ENCODE measurements around the gene CDH20. TPM values are rescaled to one million over a fixed set of nuclear protein-coding genes. Genes with fewer than 3 reads are reported as not detected.

Gene CDH20
- total RNA-seq, 1 donor from 2014 or later, result not detected

DNA sequence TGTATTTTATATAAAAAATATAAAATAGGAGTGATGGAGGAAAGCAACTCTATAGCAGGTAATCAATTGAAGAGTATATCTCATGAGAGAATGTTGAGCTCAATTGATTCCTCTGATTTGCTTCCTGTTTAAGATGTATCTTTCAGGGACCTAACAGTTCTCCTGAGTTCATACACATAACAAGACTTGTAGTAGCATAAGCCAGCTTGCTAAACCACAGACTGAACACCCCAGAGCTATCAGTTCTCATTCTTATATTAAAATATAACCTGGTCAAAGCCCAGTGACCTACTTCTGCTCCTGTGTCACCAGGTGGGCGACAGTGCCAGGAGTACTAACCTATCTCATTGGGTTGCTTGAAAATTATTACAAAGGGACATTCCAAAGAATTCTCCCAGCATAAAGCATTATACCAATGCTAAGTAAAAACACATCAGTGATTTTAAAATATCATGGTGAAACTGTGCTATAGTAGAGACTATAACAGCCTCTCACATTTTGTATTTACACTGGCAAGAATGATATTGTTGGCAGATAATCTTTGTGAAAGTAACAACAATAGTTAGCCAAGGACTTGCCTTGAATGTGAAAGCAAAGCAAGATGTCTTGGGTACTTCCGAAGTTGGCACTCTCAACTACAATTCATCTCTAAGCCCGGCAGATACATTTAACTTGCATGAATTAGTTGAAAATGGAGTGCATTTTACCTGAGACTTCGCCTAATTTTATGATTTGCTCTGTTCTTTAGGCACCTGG is 40.8 kb upstream of the CDH20 start:
- Histone ChIP-seq H3K4me3 (no peak overlapping the region), H3K4me1 (no peaks in the 10 kb centered on the region), H3K9me3 (no peaks in the 10 kb centered on the region), H3K27me3 (no peaks in the 10 kb centered on the region), H3K36me3 (no peaks in the 10 kb centered on the region), H3K27ac (no peak overlapping the region)
- intact Hi-C loops (cut with DNase I), result no loop called here
- TF ChIP-seq POLR2AphosphoS5 (IDR thresholded peaks at IDR 0.05; ENCODE audit: insufficient read depth in 1 of 2, low read depth in 1 of 2), result no peak
- TF ChIP-seq, protein P1, sequence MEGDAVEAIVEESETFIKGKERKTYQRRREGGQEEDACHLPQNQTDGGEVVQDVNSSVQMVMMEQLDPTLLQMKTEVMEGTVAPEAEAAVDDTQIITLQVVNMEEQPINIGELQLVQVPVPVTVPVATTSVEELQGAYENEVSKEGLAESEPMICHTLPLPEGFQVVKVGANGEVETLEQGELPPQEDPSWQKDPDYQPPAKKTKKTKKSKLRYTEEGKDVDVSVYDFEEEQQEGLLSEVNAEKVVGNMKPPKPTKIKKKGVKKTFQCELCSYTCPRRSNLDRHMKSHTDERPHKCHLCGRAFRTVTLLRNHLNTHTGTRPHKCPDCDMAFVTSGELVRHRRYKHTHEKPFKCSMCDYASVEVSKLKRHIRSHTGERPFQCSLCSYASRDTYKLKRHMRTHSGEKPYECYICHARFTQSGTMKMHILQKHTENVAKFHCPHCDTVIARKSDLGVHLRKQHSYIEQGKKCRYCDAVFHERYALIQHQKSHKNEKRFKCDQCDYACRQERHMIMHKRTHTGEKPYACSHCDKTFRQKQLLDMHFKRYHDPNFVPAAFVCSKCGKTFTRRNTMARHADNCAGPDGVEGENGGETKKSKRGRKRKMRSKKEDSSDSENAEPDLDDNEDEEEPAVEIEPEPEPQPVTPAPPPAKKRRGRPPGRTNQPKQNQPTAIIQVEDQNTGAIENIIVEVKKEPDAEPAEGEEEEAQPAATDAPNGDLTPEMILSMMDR (IDR thresholded peaks at IDR 0.05), result no peak
- no peak for TF ChIP-seq POLR2A (IDR thresholded peaks at IDR 0.05)
- DNase-seq (ENCODE audit: extremely low spot score in 2 of 2), result no peak

DNA sequence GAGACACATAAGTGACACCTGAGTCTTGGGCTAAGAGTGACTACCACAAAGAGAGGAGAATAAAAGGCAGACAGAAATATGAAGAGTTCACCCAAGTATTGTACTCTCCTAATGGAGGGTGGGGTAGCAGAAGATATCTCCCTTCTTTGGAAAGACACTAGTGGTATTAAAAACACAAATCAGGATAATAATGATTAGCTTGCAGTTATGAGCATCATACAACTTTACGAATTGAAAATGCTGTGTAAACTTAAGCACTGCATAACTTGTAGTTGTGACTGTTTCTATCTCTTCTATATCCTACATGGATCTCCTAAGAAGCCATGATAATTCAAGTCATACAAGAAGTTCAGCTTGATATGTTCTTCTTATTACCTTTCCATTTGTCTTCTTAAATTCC is 38.1 kb upstream of the CDH20 start:
- intact Hi-C loops (cut with DNase I), result no loop called here
- TF ChIP-seq, protein P1 (IDR thresholded peaks at IDR 0.05), result no peak
- TF ChIP-seq POLR2AphosphoS5 (IDR thresholded peaks at IDR 0.05; ENCODE audit: insufficient read depth in 1 of 2, low read depth in 1 of 2) (no peak), POLR2A (IDR thresholded peaks at IDR 0.05) (no peak)
- DNase-seq (ENCODE audit: extremely low spot score in 2 of 2), result no peak
- no peaks in the 10 kb centered on the region for H3K36me3 ChIP-seq
- no peak overlapping the region for H3K4me3 ChIP-seq
- no peaks in the 10 kb centered on the region for H3K27me3 ChIP-seq
- no peak overlapping the region for H3K27ac ChIP-seq
- no peaks in the 10 kb centered on the region for H3K9me3 ChIP-seq
- no peaks in the 10 kb centered on the region for H3K4me1 ChIP-seq

DNA sequence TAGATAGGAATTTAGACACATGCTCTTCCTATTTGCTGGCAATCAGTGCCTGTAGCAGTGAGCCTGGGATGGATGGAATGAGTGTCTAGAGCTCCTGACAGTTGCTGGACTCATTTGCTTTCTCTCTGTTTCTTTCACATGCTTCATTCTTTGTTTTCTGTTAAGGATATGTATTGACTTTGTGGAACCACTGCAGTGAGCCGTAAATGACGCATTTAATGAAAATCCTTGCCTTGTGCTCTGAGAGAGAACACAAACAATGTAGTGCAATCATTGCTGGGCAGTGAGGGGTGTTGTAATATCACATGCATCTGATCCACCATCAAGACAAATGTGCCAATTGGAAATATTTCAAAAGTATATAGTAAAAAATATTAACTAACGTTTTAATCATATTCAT is 25.2 kb upstream of the CDH20 start:
- Histone ChIP-seq H3K9me3 (no peaks in the 10 kb centered on the region), H3K4me3 (no peak overlapping the region), H3K36me3 (no peaks in the 10 kb centered on the region), H3K27me3 (no peaks in the 10 kb centered on the region), H3K4me1 (no peaks in the 10 kb centered on the region), H3K27ac (no peak overlapping the region)
- no peak for DNase-seq (ENCODE audit: extremely low spot score in 2 of 2)
- TF ChIP-seq POLR2AphosphoS5 (IDR thresholded peaks at IDR 0.05; ENCODE audit: insufficient read depth in 1 of 2, low read depth in 1 of 2), result no peak
- no peak for TF ChIP-seq POLR2A (IDR thresholded peaks at IDR 0.05)
- TF ChIP-seq, protein P1 (IDR thresholded peaks at IDR 0.05), result no peak
- intact Hi-C loops (cut with DNase I), result no loop called here

DNA sequence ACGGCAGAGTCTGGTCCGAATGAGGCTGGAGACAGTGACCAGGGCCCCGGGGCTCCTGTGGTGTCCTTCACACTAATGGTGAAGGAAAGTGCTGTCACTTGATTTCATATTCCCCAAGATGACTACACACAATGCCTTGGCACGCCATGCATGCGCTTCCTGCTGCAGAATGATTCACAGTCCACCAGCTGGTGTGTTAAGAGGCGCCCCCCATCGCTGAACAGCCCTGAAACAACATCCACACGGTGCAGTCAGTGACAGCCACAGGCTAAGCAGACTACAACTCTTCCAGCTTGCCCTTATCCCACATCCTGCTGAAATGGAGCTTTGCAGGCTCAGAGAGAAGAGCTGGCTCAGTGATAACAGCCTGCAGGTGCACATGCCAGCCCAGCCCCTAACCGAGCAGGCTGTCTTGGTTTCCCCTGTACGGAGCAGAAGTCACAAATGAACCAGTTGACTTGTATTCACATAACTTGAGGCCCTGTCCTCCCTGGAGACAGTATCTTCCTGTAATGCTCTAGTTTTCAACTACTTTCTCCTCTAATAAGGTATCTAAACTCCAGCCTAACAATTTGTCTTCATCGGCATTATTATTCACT is 24.3 kb upstream of the CDH20 start:
- no peak for TF ChIP-seq POLR2A (IDR thresholded peaks at IDR 0.05)
- TF ChIP-seq POLR2AphosphoS5 (IDR thresholded peaks at IDR 0.05; ENCODE audit: insufficient read depth in 1 of 2, low read depth in 1 of 2), result no peak
- TF ChIP-seq, protein P1 (IDR thresholded peaks at IDR 0.05), result no peak
- Histone ChIP-seq H3K4me3 (no peak overlapping the region), H3K4me1 (no peaks in the 10 kb centered on the region), H3K27ac (no peak overlapping the region), H3K9me3 (no peaks in the 10 kb centered on the region), H3K36me3 (no peaks in the 10 kb centered on the region), H3K27me3 (no peaks in the 10 kb centered on the region)
- intact Hi-C loops (cut with DNase I), result no loop called here
- no peak for DNase-seq (ENCODE audit: extremely low spot score in 2 of 2)

DNA sequence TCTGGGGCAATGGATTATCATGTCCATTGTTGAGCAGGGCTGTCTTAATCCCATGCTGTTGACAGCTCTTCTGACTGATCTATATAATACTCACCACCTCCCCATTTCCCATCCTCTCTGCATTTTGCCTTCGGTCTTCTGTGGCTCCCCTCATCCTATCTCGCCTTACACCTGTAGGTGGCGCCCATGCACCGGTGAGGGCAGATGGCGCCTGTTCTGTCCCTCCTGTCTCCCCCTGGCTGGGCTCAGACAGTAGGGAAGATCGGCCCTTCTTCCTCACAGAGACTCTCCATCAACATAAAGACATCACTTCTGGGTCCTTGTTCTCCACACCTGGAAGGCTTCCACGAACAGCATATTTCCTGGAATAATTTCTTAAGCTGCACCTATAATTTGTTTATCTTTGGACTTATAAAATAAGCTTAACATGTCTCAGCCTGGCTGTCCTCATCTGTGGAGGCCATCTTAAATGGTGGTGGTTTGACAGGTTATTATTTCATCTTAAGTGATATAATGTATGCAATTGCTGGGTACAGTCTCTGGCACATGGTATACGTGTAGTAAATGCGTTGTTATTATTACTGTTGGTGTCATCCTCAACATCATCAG is 10.9 kb upstream of the CDH20 start:
- Histone ChIP-seq H3K27ac (no peak overlapping the region), H3K36me3 (no peaks in the 10 kb centered on the region), H3K4me3 (no peak overlapping the region), H3K4me1 (no peaks in the 10 kb centered on the region), H3K27me3 (no peaks in the 10 kb centered on the region), H3K9me3 (no peaks in the 10 kb centered on the region)
- TF ChIP-seq, protein P1 (IDR thresholded peaks at IDR 0.05), result peak in 2 of 3 experiments; percentile 15 to 34
- no peak for TF ChIP-seq POLR2A (IDR thresholded peaks at IDR 0.05)
- DNase-seq (ENCODE audit: extremely low spot score in 2 of 2), result no peak
- intact Hi-C loops (cut with DNase I), result no loop called here

Measured in vagina (tissue), 2 donors.